Suprapubic skin (tissue), 4 donors: ENCODE data around the gene NOSTRIN. TPM values are rescaled to one million over a fixed set of nuclear protein-coding genes. Genes with fewer than 3 reads are reported as not detected.

Experiments
- DNase-seq, 2 donors: peaks; one replicate each; pipeline ENCODE4 v3.0.0-alpha.2; 2019; ENCODE audit warnings: low spot score in 2 of 2
- H3K27ac ChIP-seq: fragments of 200-600 bp; sonication (generic); one replicate; pipeline ENCODE4 v1.5.1; 2019
- H3K27me3 ChIP-seq: fragments of 200-600 bp; sonication (generic); one replicate; pipeline ENCODE4 v1.5.1; 2019
- H3K36me3 ChIP-seq: fragments of 200-600 bp; sonication (generic); one replicate; pipeline ENCODE4 v1.5.1; 2019
- H3K4me1 ChIP-seq: fragments of 200-600 bp; sonication (generic); one replicate; pipeline ENCODE4 v1.5.1; 2019
- H3K4me3 ChIP-seq: fragments of 200-600 bp; sonication (generic); one replicate; pipeline ENCODE4 v1.5.1; 2019; ENCODE audit warnings: mild to moderate bottlenecking
- H3K9me3 ChIP-seq: fragments of 200-600 bp; sonication (generic); one replicate; pipeline ENCODE4 v1.5.1; 2019
- CTCF ChIP-seq, 2 donors: fragments of 200-600 bp in 1 of 2; fragments of 450-650 bp in 1 of 2; sonication (generic) in 1 of 2; IDR thresholded peaks; one replicate each; pipeline ENCODE4 v1.5.1; 2016 to 2019; ENCODE audit warnings: antibody characterized with exemption in 2 of 2, mild to moderate bottlenecking in 1 of 2, moderate library complexity in 1 of 2
- EP300 ChIP-seq: sonication (generic); formaldehyde crosslinking; IDR thresholded peaks from one replicate; pipeline ENCODE4 v1.6.1; 2017; ENCODE audit warnings: antibody characterized with exemption
- POLR2A ChIP-seq, 2 donors: fragments of 450-650 bp; IDR thresholded peaks; one replicate each; pipeline ENCODE4 v1.6.1; 2017; ENCODE audit warnings: antibody characterized with exemption in 2 of 2, mild to moderate bottlenecking in 2 of 2, moderate library complexity in 2 of 2
- POLR2AphosphoS5 ChIP-seq, 3 donors: sonication (generic); formaldehyde crosslinking; IDR thresholded peaks; one replicate each; pipeline ENCODE4 v1.6.1; 2017; ENCODE audit warnings: antibody characterized with exemption in 3 of 3
- WGBS: methylation state at CpG from one replicate; pipeline ENCODE4 v1.1.5; 2018; 5-methylcytosine and 5-hydroxymethylcytosine counted together
- total RNA-seq, 4 donors: library from RNA; depleted of rRNA; stranded (reverse); fragments of >200 nt; gene quantifications; one replicate each; pipeline ENCODE4 v1.1.0, GENCODE V29; 2016

NOSTRIN gene
- total RNA-seq, 4 donors from 2014 or later = 7.1 to 38.2 (median 9.0) TPM

GRCh38 chr2:168913495-168913894 lies 111.1 kb downstream of the NOSTRIN start:
- Histone ChIP-seq H3K27ac (no peak overlapping the region), H3K4me1 (peaks cover 7% of the 10 kb centered on the region), H3K36me3 (no peaks in the 10 kb centered on the region), H3K27me3 (peaks cover 11% of the 10 kb centered on the region), H3K9me3 (no peaks in the 10 kb centered on the region), H3K4me3 (no peak overlapping the region)
- TF ChIP-seq EP300 (no peak), CTCF (IDR thresholded peaks at IDR 0.05) (no peak), POLR2AphosphoS5 (IDR thresholded peaks at IDR 0.05) (no peak), POLR2A (IDR thresholded peaks at IDR 0.05) (no peak)
- 80% methylated on average over 4 of the region's 4 CpGs for WGBS
- no peak for DNase-seq

Other genes with a start within 250 kb of the NOSTRIN start
- 1 to 10 TPM in 2 of 4 donors, under 1 TPM in 1, not detected in 1; 0.62 to 4.3 (median 1.2) TPM for gene SPC25, start 87.8 kb downstream of the NOSTRIN start, total RNA-seq
- not detected for gene G6PC2, start 98.7 kb downstream of the NOSTRIN start, total RNA-seq
- 1 to 10 TPM in 1 of 4 donors, under 1 TPM in 3; 0.21 to 1.7 (median 0.28) TPM for gene ABCB11, start 228.7 kb downstream of the NOSTRIN start, total RNA-seq